Hepatocyte (in vitro differentiated cells): ENCODE measurements around the gene EXOC2. TPM values are rescaled to one million over a fixed set of nuclear protein-coding genes. Genes with fewer than 3 reads are reported as not detected.

Experiments used
- DNase-seq: peaks from one replicate; pipeline ENCODE4 v3.0.0-alpha.2; 2016; ENCODE audit warnings: low spot score
- H2AFZ ChIP-seq: fragments of 200-600 bp; sonication (generic); 2 replicates; pipeline ENCODE4 v1.6.0; 2016; ENCODE audit warnings: antibody characterized with exemption, mild to moderate bottlenecking
- H3K27ac ChIP-seq: fragments of 200-600 bp; sonication (generic); 2 replicates; pipeline ENCODE4 v1.5.1; 2016; ENCODE audit warnings: mild to moderate bottlenecking
- H3K27me3 ChIP-seq: fragments of 200-600 bp; sonication (generic); 2 replicates; pipeline ENCODE4 v1.6.1; 2016
- H3K36me3 ChIP-seq: fragments of 200-600 bp; sonication (generic); replicated peaks from 2 replicates; pipeline ENCODE4 v1.5.1; 2016; ENCODE audit warnings: low read depth; ENCODE audit not compliant: insufficient read depth
- H3K4me1 ChIP-seq: fragments of 200-600 bp; sonication (generic); 2 replicates; pipeline ENCODE4 v1.5.1; 2016; ENCODE audit warnings: mild to moderate bottlenecking, moderate library complexity; ENCODE audit not compliant: insufficient read depth
- H3K4me2 ChIP-seq: fragments of 200-600 bp; sonication (generic); 2 replicates; pipeline ENCODE4 v1.6.0; 2016
- H3K4me3 ChIP-seq: fragments of 200-600 bp; sonication (generic); 2 replicates; pipeline ENCODE4 v1.5.1; 2016; ENCODE audit warnings: mild to moderate bottlenecking
- H3K79me2 ChIP-seq: fragments of 200-600 bp; sonication (generic); 2 replicates; pipeline ENCODE4 v1.6.0; 2017; ENCODE audit warnings: mild to moderate bottlenecking
- H3K9me2 ChIP-seq: fragments of 200-600 bp; sonication (generic); replicated peaks from 2 replicates; pipeline ENCODE4 v1.6.0; 2017; ENCODE audit warnings: mild to moderate bottlenecking; ENCODE audit not compliant: insufficient read depth
- H3K9me3 ChIP-seq: fragments of 200-600 bp; sonication (generic); 2 replicates; pipeline ENCODE4 v1.5.1; 2016; ENCODE audit warnings: low read depth, mild to moderate bottlenecking
- H4K20me1 ChIP-seq: fragments of 200-600 bp; sonication (generic); 2 replicates; pipeline ENCODE4 v1.6.0; 2016; ENCODE audit warnings: mild to moderate bottlenecking; ENCODE audit not compliant: insufficient read depth, poor library complexity, severe bottlenecking
- EZH2 ChIP-seq: fragments of 200-600 bp; sonication (generic); IDR thresholded peaks from 2 replicates; pipeline ENCODE4 v1.6.1; 2016; ENCODE audit warnings: antibody characterized with exemption, mild to moderate bottlenecking, borderline replicate concordance
- EZH2phosphoT487 ChIP-seq: fragments of 200-600 bp; sonication (generic); IDR thresholded peaks from one replicate; pipeline ENCODE4 v1.6.1; 2018; ENCODE audit warnings: antibody characterized with exemption, mild to moderate bottlenecking, low read depth, moderate library complexity; ENCODE audit not compliant: unreplicated experiment, severe bottlenecking
- WGBS: methylation state at CpG from one replicate; pipeline ENCODE4 v1.1.6; 2016; ENCODE audit warnings: low lambda C conversion rate; ENCODE audit errors: missing lambda C conversion rate; 5-methylcytosine and 5-hydroxymethylcytosine counted together
- polyA plus RNA-seq: library from polyadenylated mRNA; unstranded; fragments of >200 nt; fragmentation: Nextera tagmentation; extraction: Ambion mirVana; gene quantifications from 2 replicates; pipeline ENCODE4 v1.2.1, GENCODE V29; 2016
- total RNA-seq: library from RNA; depleted of rRNA; stranded (reverse); fragments of >200 nt; gene quantifications from 2 replicates; pipeline ENCODE4 v1.2.3, GENCODE V29; 2014
- TF ChIP-seq, protein P1 (sequence below): fragments of 200-600 bp; sonication (generic); IDR thresholded peaks from 2 replicates; pipeline ENCODE4 v1.5.1; 2016; ENCODE audit warnings: antibody characterized with exemption, mild to moderate bottlenecking; ENCODE audit not compliant: poor library complexity

EXOC2 gene
- total and polyA plus RNA-seq, 2 experiments from 2014 or later, result 15.4 to 27.0 TPM

DNA sequence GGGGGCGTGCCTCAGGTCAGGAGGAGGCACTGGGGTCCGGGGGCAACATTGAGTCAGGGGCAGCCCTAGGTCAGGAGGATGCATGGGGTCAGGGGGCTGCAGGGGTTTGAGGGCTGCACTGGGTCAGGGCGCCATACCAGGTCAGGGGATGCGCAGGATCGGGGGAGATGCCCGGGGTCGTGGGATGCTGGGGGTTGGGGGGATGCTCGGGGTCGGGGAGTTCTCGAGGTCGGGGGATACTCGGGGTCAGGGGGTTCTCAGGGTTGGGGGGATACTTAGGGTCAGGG is 727 bp upstream of the EXOC2 start:
- H3K4me2 ChIP-seq, result peak overlapping the region; percentile 79
- no peak for DNase-seq
- peaks cover 40% of the 10 kb centered on the region for H3K79me2 ChIP-seq
- H4K20me1 ChIP-seq, result no peaks in the 10 kb centered on the region
- H3K9me3 ChIP-seq, result no peaks in the 10 kb centered on the region
- no peak overlapping the region for H3K27ac ChIP-seq
- 92% methylated on average over 2 of the region's 12 CpGs for WGBS
- no peaks in the 10 kb centered on the region for H3K27me3 ChIP-seq
- H3K9me2 ChIP-seq, result no peaks in the 10 kb centered on the region
- TF ChIP-seq, protein P1, sequence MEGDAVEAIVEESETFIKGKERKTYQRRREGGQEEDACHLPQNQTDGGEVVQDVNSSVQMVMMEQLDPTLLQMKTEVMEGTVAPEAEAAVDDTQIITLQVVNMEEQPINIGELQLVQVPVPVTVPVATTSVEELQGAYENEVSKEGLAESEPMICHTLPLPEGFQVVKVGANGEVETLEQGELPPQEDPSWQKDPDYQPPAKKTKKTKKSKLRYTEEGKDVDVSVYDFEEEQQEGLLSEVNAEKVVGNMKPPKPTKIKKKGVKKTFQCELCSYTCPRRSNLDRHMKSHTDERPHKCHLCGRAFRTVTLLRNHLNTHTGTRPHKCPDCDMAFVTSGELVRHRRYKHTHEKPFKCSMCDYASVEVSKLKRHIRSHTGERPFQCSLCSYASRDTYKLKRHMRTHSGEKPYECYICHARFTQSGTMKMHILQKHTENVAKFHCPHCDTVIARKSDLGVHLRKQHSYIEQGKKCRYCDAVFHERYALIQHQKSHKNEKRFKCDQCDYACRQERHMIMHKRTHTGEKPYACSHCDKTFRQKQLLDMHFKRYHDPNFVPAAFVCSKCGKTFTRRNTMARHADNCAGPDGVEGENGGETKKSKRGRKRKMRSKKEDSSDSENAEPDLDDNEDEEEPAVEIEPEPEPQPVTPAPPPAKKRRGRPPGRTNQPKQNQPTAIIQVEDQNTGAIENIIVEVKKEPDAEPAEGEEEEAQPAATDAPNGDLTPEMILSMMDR, result no peak
- TF ChIP-seq EZH2phosphoT487, result no peak
- TF ChIP-seq EZH2, result no peak
- peaks cover 4% of the 10 kb centered on the region for H3K4me1 ChIP-seq
- H3K36me3 ChIP-seq, result no peaks in the 10 kb centered on the region
- peak overlapping the region; percentile 72 for H2AFZ ChIP-seq
- H3K4me3 ChIP-seq, result no peak overlapping the region

DNA sequence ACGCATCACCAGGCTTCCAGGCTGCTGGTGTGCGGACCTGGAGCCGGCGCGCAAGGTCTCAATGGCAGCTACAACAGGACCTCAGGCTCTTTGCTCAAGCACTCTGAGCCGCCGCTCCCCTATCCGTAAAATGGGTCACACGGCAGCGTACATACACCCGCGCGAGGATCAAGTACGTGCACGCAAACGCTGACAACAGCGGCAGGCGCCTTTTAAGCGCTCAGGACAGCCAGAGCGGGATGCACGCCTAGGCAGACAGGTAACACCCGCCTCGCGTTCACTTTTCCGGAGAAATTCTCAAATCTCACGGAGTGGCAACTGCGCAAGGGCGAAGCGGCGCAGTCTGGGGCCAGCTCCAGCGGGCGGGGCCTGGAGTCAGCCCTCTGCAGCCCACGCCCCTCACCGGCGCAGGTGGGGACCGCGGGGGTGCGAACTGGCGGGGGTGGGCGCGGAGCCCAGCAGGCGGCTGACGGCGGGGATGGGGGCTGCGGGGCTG is 535 bp downstream of the EXOC2 start:
- H4K20me1 ChIP-seq, result no peaks in the 10 kb centered on the region
- H3K9me2 ChIP-seq, result no peaks in the 10 kb centered on the region
- peak overlapping the region; percentile 89 for H3K4me3 ChIP-seq
- no peaks in the 10 kb centered on the region for H3K27me3 ChIP-seq
- peak overlapping the region; percentile 72 for H2AFZ ChIP-seq
- H3K9me3 ChIP-seq, result no peaks in the 10 kb centered on the region
- peak; percentile 81 for DNase-seq
- H3K4me1 ChIP-seq, result peaks cover 4% of the 10 kb centered on the region
- no peaks in the 10 kb centered on the region for H3K36me3 ChIP-seq
- peak overlapping the region; percentile 79 for H3K4me2 ChIP-seq
- peaks cover 53% of the 10 kb centered on the region for H3K79me2 ChIP-seq
- WGBS, result under 1% methylated on average over 39 of the region's 45 CpGs
- H3K27ac ChIP-seq, result peak overlapping the region; percentile 96
- TF ChIP-seq, protein P1, result no peak
- TF ChIP-seq EZH2phosphoT487 (no peak), EZH2 (no peak)

DNA sequence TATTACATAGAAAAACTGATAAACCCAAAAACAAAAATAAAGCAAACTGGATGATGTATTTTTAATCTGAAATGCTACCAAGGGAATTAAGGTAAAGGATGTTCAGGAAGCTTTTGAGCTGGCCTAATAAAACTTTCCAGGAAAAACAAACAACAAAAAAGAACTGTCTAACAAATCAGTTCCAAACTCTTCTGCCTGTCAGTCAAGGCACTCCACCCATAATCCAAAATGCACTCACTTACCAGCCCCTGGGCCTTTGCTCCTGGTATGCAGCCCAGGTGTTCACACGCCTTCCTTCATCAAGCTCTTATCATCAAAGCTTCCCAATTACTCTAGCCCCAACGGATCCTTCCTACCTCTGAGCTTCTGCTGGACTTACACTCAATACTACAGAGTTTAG is 3.7 kb downstream of the EXOC2 start:
- 72% methylated on average over 2 of the region's 2 CpGs for WGBS

More for the DNA sequence above, 3.7 kb downstream of the EXOC2 start:
- Histone ChIP-seq H3K4me1 (peaks cover 15% of the 10 kb centered on the region), H3K9me3 (no peaks in the 10 kb centered on the region), H2AFZ (no peak overlapping the region), H3K27ac (no peak overlapping the region), H3K79me2 (peaks cover 83% of the 10 kb centered on the region), H3K36me3 (no peaks in the 10 kb centered on the region), H3K27me3 (no peaks in the 10 kb centered on the region), H4K20me1 (no peaks in the 10 kb centered on the region), H3K4me3 (no peak overlapping the region), H3K9me2 (no peaks in the 10 kb centered on the region), H3K4me2 (no peak overlapping the region)
- no peak for DNase-seq
- TF ChIP-seq, protein P1, result no peak
- TF ChIP-seq EZH2, result no peak
- no peak for TF ChIP-seq EZH2phosphoT487
